ENCODE data around the gene TRAF2.
"Not testable (repeated sequence)": the region's sequence is repeated elsewhere in the genome, so short reads cannot be mapped to it uniquely, and the experiment has no call there.

The TRAF2 gene

GRCh38 chr9:136885950-136886578 lies at the start of gene TRAF2:
Gene TRAF2 (plus strand): TSS chr9:136886516. CDS start chr9:136898741, 12,225 bp downstream.
- peak; percentile 97 for DNase-seq

- DNase-seq = no peak
These were observed 49.0 kb upstream of the TRAF2 start for GRCh38 chr9:136837146-136837855.

- DNase-seq = not testable (repeated sequence)
These were observed 48.4 kb upstream of the TRAF2 start for GRCh38 chr9:136837856-136838277.

GRCh38 chr9:136838314-136839228 lies 47.7 kb upstream of the TRAF2 start:
- DNase-seq = no peak

- no peak for DNase-seq
These were observed 46.8 kb upstream of the TRAF2 start for GRCh38 chr9:136839229-136840139.

GRCh38 chr9:136840140-136840876 lies 46.0 kb upstream of the TRAF2 start:
- DNase-seq = no peak

GRCh38 chr9:136840877-136841645 lies 45.3 kb upstream of the TRAF2 start:
- no peak for DNase-seq

- not testable (repeated sequence) for DNase-seq
These were observed 44.5 kb upstream of the TRAF2 start for GRCh38 chr9:136841646-136842379.

- peak; percentile 79 for DNase-seq
These were observed 43.9 kb upstream of the TRAF2 start, which contains the start of gene AJM1 for GRCh38 chr9:136842380-136842948. Gene AJM1 (plus strand): TSS chr9:136842478. CDS start chr9:136844415, 1,937 bp downstream.

- DNase-seq = not testable (repeated sequence)
These were observed 43.0 kb upstream of the TRAF2 start for GRCh38 chr9:136843159-136843800.

- peak; percentile 62 for DNase-seq
These were observed 42.2 kb upstream of the TRAF2 start for GRCh38 chr9:136843801-136844740.

- DNase-seq = no peak
These were observed 41.4 kb upstream of the TRAF2 start for GRCh38 chr9:136844761-136845464.

GRCh38 chr9:136845465-136846260 lies 40.7 kb upstream of the TRAF2 start:
- no peak for DNase-seq

GRCh38 chr9:136846376-136847087 lies 39.8 kb upstream of the TRAF2 start:
- no peak for DNase-seq

- DNase-seq = no peak
These were observed 39.1 kb upstream of the TRAF2 start for GRCh38 chr9:136847088-136847825.
